ENCODE data around the gene CDX1. TPM values are rescaled to one million over a fixed set of nuclear protein-coding genes. Genes with fewer than 3 reads are reported as not detected.

Gene CDX1
- total RNA-seq: 1 to 10 TPM in 1 of 4 donors, not detected in 3; 1.5 TPM

- in situ Hi-C loops (cut with MboI; ENCODE audit: low sequenced_read_pairs in 4 of 4): no loop called here
- Histone ChIP-seq H3K4me1 (peaks cover 14 to 18% of the 10 kb centered on the region in 2 donors), H3K9me3 (no peaks in the 10 kb centered on the region), H3K27ac (no peak within 1 kb of the TSS), H3K27me3 (no peaks in the 10 kb centered on the region), H3K36me3 (no peaks in the 10 kb centered on the region), H3K4me3 (no peak within 1 kb of the TSS)
- intact Hi-C loops (cut with DNase I; ENCODE audit: low total_unique reads): no loop called here
- no peak for ATAC-seq
- TF ChIP-seq CTCF (IDR thresholded peaks at IDR 0.05 in 4 of 5, conservative IDR thresholded peaks at IDR 0.05 in 1 of 5) (no peak), POLR2A (IDR thresholded peaks at IDR 0.05) (no peak)
- DNase-seq: no peak
These were observed at the start of gene CDX1 for GRCh38 chr5:150166650-150167511. Gene CDX1, plus strand, starts transcription at chr5:150166778. Its CDS starts 99 bp downstream, at chr5:150166877.

- no peaks in the 10 kb centered on the region for H3K27me3 ChIP-seq
- TF ChIP-seq POLR2A (IDR thresholded peaks at IDR 0.05) (no peak), CTCF (IDR thresholded peaks at IDR 0.05 in 4 of 5, conservative IDR thresholded peaks at IDR 0.05 in 1 of 5) (no peak)
- in situ Hi-C loops (cut with MboI; ENCODE audit: low sequenced_read_pairs in 4 of 4): no loop called here
- DNase-seq: no peak
- ATAC-seq: no peak
- no peaks in the 10 kb centered on the region for H3K4me1 ChIP-seq
- no peak overlapping the region for H3K4me3 ChIP-seq
- intact Hi-C loops (cut with DNase I; ENCODE audit: low total_unique reads): no loop called here
- H3K27ac ChIP-seq: no peak overlapping the region
- H3K9me3 ChIP-seq: no peaks in the 10 kb centered on the region
- no peaks in the 10 kb centered on the region for H3K36me3 ChIP-seq
These were observed 48.5 kb upstream of the CDX1 start for GRCh38 chr5:150117945-150118560.

GRCh38 chr5:150118561-150119229, 47.9 kb upstream of the CDX1 start:
- ATAC-seq (no peak), DNase-seq (no peak)
- Histone ChIP-seq H3K36me3 (no peaks in the 10 kb centered on the region), H3K4me3 (no peak overlapping the region), H3K27ac (no peak overlapping the region), H3K9me3 (no peaks in the 10 kb centered on the region), H3K4me1 (no peaks in the 10 kb centered on the region), H3K27me3 (no peaks in the 10 kb centered on the region)
- intact Hi-C loops (cut with DNase I; ENCODE audit: low total_unique reads): no loop called here
- in situ Hi-C loops (cut with MboI; ENCODE audit: low sequenced_read_pairs in 4 of 4): no loop called here
- TF ChIP-seq POLR2A (IDR thresholded peaks at IDR 0.05) (no peak), CTCF (IDR thresholded peaks at IDR 0.05 in 4 of 5, conservative IDR thresholded peaks at IDR 0.05 in 1 of 5) (no peak)

GRCh38 chr5:150119421-150120061, 47.0 kb upstream of the CDX1 start:
- in situ Hi-C loops (cut with MboI; ENCODE audit: low sequenced_read_pairs in 4 of 4): no loop called here
- Histone ChIP-seq H3K27ac (no peak overlapping the region), H3K36me3 (no peaks in the 10 kb centered on the region), H3K27me3 (no peaks in the 10 kb centered on the region), H3K4me3 (no peak overlapping the region), H3K9me3 (no peaks in the 10 kb centered on the region), H3K4me1 (no peaks in the 10 kb centered on the region)
- no peak for TF ChIP-seq POLR2A (IDR thresholded peaks at IDR 0.05)
- TF ChIP-seq CTCF (IDR thresholded peaks at IDR 0.05 in 4 of 5, conservative IDR thresholded peaks at IDR 0.05 in 1 of 5): no peak
- ATAC-seq: no peak
- DNase-seq: no peak
- intact Hi-C loops (cut with DNase I; ENCODE audit: low total_unique reads): no loop called here
